Keratinocyte (primary cell): ENCODE measurements around the gene SFRP5. TPM values are rescaled to one million over a fixed set of nuclear protein-coding genes. Genes with fewer than 3 reads are reported as not detected.

Experiments used
- DNase-seq: peaks from one replicate; pipeline ENCODE4 v3.0.0-alpha.2; 2011; ENCODE audit warnings: low read depth, missing footprints, low spot score
- FAIRE-seq: peaks from 2 replicates; lab custom pipeline; 2011; peaks lifted over from hg19 to GRCh38; lab: Jason Lieb, UNC
- H2AFZ ChIP-seq: 2 replicates; pipeline ENCODE4 v1.6.0; 2012; ENCODE audit warnings: low read length, control low read depth, inconsistent platforms; ENCODE audit not compliant: control insufficient read depth
- H3K27ac ChIP-seq: 2 replicates; pipeline ENCODE4 v1.5.1; 2011; ENCODE audit warnings: low read length; ENCODE audit not compliant: control insufficient read depth, insufficient read depth
- H3K27me3 ChIP-seq: 3 replicates; pipeline ENCODE4 v1.6.0; 2011; ENCODE audit warnings: low read length; ENCODE audit not compliant: control insufficient read depth, insufficient read depth; ENCODE audit errors: extremely low read depth
- H3K36me3 ChIP-seq, 2 experiments: 2 replicates in 1 of 2; 3 replicates in 1 of 2; pipeline ENCODE4 v1.5.1; 2011; ENCODE audit warnings: low read length in 2 of 2, mild to moderate bottlenecking in 1 of 2; ENCODE audit not compliant: control insufficient read depth in 2 of 2, insufficient read depth in 2 of 2; ENCODE audit errors: extremely low read depth in 1 of 2
- H3K4me1 ChIP-seq: 3 replicates; pipeline ENCODE4 v1.5.1; 2011; ENCODE audit warnings: low read length; ENCODE audit not compliant: control insufficient read depth, insufficient read depth; ENCODE audit errors: extremely low read depth
- H3K4me2 ChIP-seq: 3 replicates; pipeline ENCODE4 v1.6.0; 2011; ENCODE audit warnings: low read depth, low read length; ENCODE audit not compliant: control insufficient read depth, insufficient read depth; ENCODE audit errors: extremely low read depth
- H3K4me3 ChIP-seq, 3 experiments: fragments of 200-600 bp in 1 of 3; sonication (generic) in 1 of 3; 2 replicates in 2 of 3; 3 replicates in 1 of 3; pipeline ENCODE4 v1.5.1; 2011 to 2016; ENCODE audit warnings: low read length in 3 of 3, mild to moderate bottlenecking in 3 of 3, control low read depth in 2 of 3, inconsistent platforms in 1 of 3, low read depth in 1 of 3, mixed read lengths in 1 of 3, mixed run types in 1 of 3, moderate library complexity in 1 of 3; ENCODE audit not compliant: control insufficient read depth in 2 of 3, insufficient read depth in 2 of 3; ENCODE audit errors: extremely low read depth in 1 of 3
- H3K79me2 ChIP-seq: 2 replicates; pipeline ENCODE4 v1.6.0; 2012; ENCODE audit warnings: low read length; ENCODE audit not compliant: control insufficient read depth, insufficient read depth
- H3K9ac ChIP-seq: 3 replicates; pipeline ENCODE4 v1.6.0; 2011; ENCODE audit warnings: low read length; ENCODE audit not compliant: control insufficient read depth, insufficient read depth; ENCODE audit errors: extremely low read depth
- H3K9me1 ChIP-seq: 3 replicates; pipeline ENCODE4 v1.6.0; 2011; ENCODE audit warnings: low read length; ENCODE audit not compliant: control insufficient read depth, insufficient read depth; ENCODE audit errors: extremely low read depth
- H3K9me3 ChIP-seq: 2 replicates; pipeline ENCODE4 v1.5.1; 2012; ENCODE audit warnings: low read depth, low read length; ENCODE audit not compliant: control insufficient read depth
- H4K20me1 ChIP-seq: 3 replicates; pipeline ENCODE4 v1.6.0; 2011; ENCODE audit warnings: low read length; ENCODE audit not compliant: control insufficient read depth, insufficient read depth; ENCODE audit errors: extremely low read depth
- CTCF ChIP-seq, 3 experiments: IDR thresholded peaks in 1 of 3; conservative IDR thresholded peaks in 1 of 3; optimal IDR thresholded peaks in 1 of 3; 2 replicates in 2 of 3; 3 replicates in 1 of 3; pipeline versions ENCODE3 to v1.5.1; 2011; ENCODE audit warnings: low read length in 3 of 3, mild to moderate bottlenecking in 3 of 3, moderate library complexity in 2 of 3, control low read depth in 1 of 3, inconsistent platforms in 1 of 3; ENCODE audit not compliant: insufficient read depth in 2 of 3; ENCODE audit errors: extremely low read depth in 1 of 3
- EZH2 ChIP-seq: IDR thresholded peaks from one replicate; pipeline ENCODE4 v1.6.1; 2012; ENCODE audit warnings: inconsistent platforms, mild to moderate bottlenecking, low read length, moderate library complexity
- dilution Hi-C: fragments of 300-500 bp; cut with MboI; formaldehyde crosslinking; loops from one replicate; pipeline ENCODE4 v1.7.0; 2020; ENCODE audit warnings: low sequenced_read_pairs; ENCODE audit not compliant: extremely low pct_ligation_motif_present
- polyA plus RNA-seq, 5 experiments: library from polyadenylated mRNA; depleted of rRNA in 3 of 5; stranded (reverse) in 3 of 5; stranded (forward) in 1 of 5; unstranded in 1 of 5; fragments of >200 nt; gene quantifications; 1 replicate in 1 of 5; 2 replicates in 3 of 5; 3 replicates in 1 of 5; pipeline versions ENCODE4 v1.2.1 to v1.2.3, GENCODE V29; 2011 to 2012; ENCODE audit warnings: missing spikeins in 2 of 5, low read depth in 1 of 5, low replicate concordance in 1 of 5

Gene SFRP5
- polyA plus RNA-seq, 1 donor (not counting 4 experiments of a cell fraction or from before 2014, with no cell fraction given), result not detected

- no peaks in the 10 kb centered on the region for H3K9me1 ChIP-seq
- H3K4me3 ChIP-seq, result peak overlapping the region; percentile 66 to 82 (median 72)
- H3K4me1 ChIP-seq, result peaks cover 10% of the 10 kb centered on the region
- peaks cover 45% of the 10 kb centered on the region for H3K79me2 ChIP-seq
- peak overlapping the region; percentile 86 for H3K4me2 ChIP-seq
- H3K9ac ChIP-seq, result peak overlapping the region; percentile 91
- H3K9me3 ChIP-seq, result no peaks in the 10 kb centered on the region
- H3K36me3 ChIP-seq, result peaks cover 10 to 13% of the 10 kb centered on the region in 2 experiments
- H2AFZ ChIP-seq, result no peak overlapping the region
- DNase-seq (no peak), FAIRE-seq (no peak)
- H3K27me3 ChIP-seq, result no peaks in the 10 kb centered on the region
- TF ChIP-seq EZH2, result no peak
- TF ChIP-seq CTCF (optimal IDR thresholded peaks at IDR 0.05 in 1 of 3, IDR thresholded peaks at IDR 0.05 in 1 of 3, conservative IDR thresholded peaks at IDR 0.05 in 1 of 3; ENCODE audit: extremely low read depth in 1 of 3, insufficient read depth in 2 of 3, low read length in 3 of 3), result no peak
- dilution Hi-C loops, result no loop called here
- H4K20me1 ChIP-seq, result no peaks in the 10 kb centered on the region
- H3K27ac ChIP-seq, result peak overlapping the region; percentile 73
These were observed 34.0 kb downstream of the SFRP5 start for GRCh38 chr10:97737770-97738265.

- Histone ChIP-seq H3K27me3 (no peaks in the 10 kb centered on the region), H4K20me1 (no peaks in the 10 kb centered on the region), H3K9me1 (no peaks in the 10 kb centered on the region), H2AFZ (peak within 1 kb of the TSS; percentile 80), H3K9me3 (no peaks in the 10 kb centered on the region), H3K9ac (peak within 1 kb of the TSS; percentile 91), H3K4me1 (peaks cover 10% of the 10 kb centered on the region), H3K4me2 (peak within 1 kb of the TSS; percentile 86), H3K27ac (peak within 1 kb of the TSS; percentile 73), H3K4me3 (peak within 1 kb of the TSS; percentile 66 to 82 (median 72)), H3K79me2 (peaks cover 44% of the 10 kb centered on the region), H3K36me3 (peaks cover 10 to 11% of the 10 kb centered on the region in 2 experiments)
- DNase-seq (peak; percentile 78), FAIRE-seq (no peak)
- dilution Hi-C loops, result no loop called here
- no peak for TF ChIP-seq EZH2
- no peak for TF ChIP-seq CTCF (optimal IDR thresholded peaks at IDR 0.05 in 1 of 3, IDR thresholded peaks at IDR 0.05 in 1 of 3, conservative IDR thresholded peaks at IDR 0.05 in 1 of 3; ENCODE audit: extremely low read depth in 1 of 3, insufficient read depth in 2 of 3, low read length in 3 of 3)
These were observed 34.7 kb downstream of the SFRP5 start, which contains the start of gene ZFYVE27 for GRCh38 chr10:97736902-97737769. Gene ZFYVE27, plus strand, starts transcription at chr10:97737128. Its CDS starts 1,350 bp downstream, at chr10:97738478.
